ENCODE results near the gene IFFO2. TPM values are rescaled to one million over a fixed set of nuclear protein-coding genes. Genes with fewer than 3 reads are reported as not detected.

Gene IFFO2
- total RNA-seq (2022; extraction: Qiagen RNA extraction; ENCODE audit: low read depth) = 12.3 to 22.2 TPM (median 19.0 TPM) in 5 replicates

DNA sequence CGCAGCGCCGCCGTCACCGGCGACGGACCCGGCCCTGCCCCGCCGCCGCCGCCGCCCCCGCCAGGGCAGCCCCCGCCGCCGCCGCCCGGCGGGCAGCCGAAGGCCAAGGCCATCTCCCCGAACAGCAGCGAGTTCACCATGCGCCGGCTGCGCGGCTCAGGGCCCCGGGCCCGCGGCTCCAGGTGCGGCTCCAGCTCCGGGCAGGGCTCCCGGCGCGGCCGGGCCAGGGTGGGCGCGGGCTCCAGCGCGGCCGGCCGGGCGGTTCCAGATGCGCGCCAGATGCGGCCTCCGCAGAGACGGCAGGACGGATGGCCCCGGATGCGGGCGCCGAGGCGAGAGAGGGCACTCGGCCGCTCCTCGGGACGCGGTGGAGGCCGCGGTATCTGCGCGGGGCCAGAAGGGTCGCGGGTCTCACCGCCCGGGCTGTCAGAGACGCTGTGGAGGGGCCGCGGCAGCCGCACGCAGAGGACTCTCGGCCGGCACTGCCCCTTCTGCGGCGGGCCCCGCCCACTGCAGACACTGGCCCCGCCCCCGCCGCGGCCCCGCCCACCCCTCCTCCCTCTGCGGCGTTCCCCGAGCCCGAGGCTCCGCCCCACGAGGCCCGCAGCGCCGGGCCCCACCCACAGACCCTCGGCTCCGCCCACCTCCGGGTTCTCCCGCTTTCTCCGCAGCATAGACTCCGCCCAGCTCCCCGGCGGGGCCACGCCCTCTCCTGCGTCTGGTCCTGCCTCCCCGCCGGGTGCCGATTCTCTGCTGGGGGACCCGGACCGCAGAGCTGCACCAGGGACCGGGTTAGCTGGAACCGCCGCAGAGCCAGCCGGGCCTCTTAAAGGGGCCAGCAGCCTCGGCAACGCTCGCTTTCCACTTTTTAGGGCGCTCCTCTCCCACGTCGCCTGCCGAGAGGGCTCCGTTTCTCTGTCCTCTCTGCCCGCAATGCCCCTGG is at the start of gene IFFO2:
Gene IFFO2, minus strand, starts transcription at position 484 of the 943 bp plus-strand sequence. Its CDS starts 344 bp downstream, at position 140.

DNA sequence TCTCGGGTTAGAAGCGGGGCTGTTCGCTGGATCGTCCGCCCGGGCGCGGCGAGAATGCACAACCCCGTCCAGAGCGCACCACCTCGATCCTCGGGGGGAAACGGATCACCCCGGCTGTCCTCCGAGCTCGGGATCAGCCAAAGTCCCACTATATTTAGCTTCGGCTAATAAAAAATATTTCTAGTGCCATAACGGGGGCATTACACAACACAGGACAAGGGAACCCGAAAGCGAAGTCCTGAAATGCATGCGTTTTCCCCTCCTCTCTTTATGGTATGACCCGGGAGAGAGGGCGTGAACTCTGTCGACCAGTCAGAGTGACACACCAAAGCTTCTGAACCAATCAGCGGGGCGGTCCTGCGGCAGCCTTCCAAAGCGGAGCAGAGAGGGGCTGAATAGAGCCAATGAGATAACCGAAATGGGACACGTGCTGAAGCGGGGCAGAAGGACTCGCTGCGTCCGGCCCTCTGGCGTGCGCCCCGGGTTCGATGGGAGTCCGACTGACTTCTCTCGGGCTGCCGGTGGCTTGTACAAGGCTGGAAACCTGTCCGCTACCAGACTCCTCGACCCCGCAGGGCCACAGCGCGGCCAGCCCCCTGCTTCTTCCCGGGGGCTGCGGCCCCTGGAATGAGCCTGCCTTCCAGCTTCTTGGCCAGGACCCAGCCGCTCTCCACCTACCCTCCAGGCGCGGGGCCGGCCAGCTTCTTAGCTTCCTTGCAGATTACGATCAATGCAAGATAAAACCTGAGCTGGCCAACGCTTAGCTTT is 53.8 kb downstream of the IFFO2 start, which contains the start of gene ALDH4A1:
Gene ALDH4A1, minus strand, starts transcription at position 33 of the 768 bp plus-strand sequence. Its CDS starts 32 bp downstream, at position 1.

GRCh38 chr1:18859560-18859959 is 96.9 kb downstream of the IFFO2 start, which contains the start of gene TAS1R2:
Gene TAS1R2, minus strand, starts transcription at chr1:18859660. Its CDS starts 0 bp downstream, at chr1:18859660.

Other genes starting within 250 kb of the IFFO2 start
- gene TAS1R2, start 97.0 kb downstream of the IFFO2 start, total RNA-seq (2022; extraction: Qiagen RNA extraction; ENCODE audit: low read depth) = not detected in 5 replicates
- 11.8 to 14.7 TPM (median 13.4 TPM) in 5 replicates for gene ALDH4A1, start 54.1 kb downstream of the IFFO2 start, total RNA-seq (2022; extraction: Qiagen RNA extraction; ENCODE audit: low read depth)